ENCODE measurements around the gene FBN2.
"Not testable (repeated sequence)": the region's sequence is repeated elsewhere in the genome, so short reads cannot be mapped to it uniquely, and the experiment has no call there.

DNA sequence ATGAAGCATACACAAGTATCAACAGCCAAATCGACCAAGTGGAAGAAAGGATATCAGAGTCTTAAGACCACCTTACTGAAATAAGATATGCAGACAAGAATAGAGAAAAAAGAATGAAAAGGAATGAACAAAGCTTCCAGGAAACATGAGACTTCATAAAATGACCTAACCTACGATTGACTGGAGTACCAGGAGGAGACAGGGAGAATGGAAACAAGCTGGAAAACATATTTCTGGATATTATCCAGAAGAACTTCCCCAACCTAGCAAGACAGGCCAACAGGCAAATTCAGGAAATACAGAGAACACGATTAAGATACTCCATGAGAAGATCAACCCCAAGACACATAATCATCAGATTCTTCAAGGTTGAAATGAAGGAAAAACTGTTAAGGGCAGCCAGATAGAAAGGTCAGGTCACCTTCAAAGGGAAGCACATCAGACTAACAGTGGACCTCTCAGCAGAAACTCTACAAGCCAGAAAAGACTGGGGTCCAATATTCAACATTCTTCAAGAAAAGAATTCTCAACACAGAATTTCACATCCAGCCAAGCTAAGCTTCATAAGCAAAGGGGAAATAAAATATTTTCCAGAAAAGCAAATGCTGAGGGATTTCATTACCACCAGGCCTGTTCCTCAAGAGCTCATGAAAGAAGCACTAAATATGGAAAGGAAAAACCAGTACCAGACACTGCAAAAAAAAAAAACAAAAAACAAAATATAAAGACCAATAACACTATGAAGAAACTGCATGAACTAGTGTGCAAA, 80.7 kb downstream of the FBN2 start:
- not testable (repeated sequence) for TF ChIP-seq EZH2 (IDR thresholded peaks at IDR 0.05; ENCODE audit: borderline replicate concordance, low read depth, low read length, severe bottlenecking)
- TF ChIP-seq, protein P1, sequence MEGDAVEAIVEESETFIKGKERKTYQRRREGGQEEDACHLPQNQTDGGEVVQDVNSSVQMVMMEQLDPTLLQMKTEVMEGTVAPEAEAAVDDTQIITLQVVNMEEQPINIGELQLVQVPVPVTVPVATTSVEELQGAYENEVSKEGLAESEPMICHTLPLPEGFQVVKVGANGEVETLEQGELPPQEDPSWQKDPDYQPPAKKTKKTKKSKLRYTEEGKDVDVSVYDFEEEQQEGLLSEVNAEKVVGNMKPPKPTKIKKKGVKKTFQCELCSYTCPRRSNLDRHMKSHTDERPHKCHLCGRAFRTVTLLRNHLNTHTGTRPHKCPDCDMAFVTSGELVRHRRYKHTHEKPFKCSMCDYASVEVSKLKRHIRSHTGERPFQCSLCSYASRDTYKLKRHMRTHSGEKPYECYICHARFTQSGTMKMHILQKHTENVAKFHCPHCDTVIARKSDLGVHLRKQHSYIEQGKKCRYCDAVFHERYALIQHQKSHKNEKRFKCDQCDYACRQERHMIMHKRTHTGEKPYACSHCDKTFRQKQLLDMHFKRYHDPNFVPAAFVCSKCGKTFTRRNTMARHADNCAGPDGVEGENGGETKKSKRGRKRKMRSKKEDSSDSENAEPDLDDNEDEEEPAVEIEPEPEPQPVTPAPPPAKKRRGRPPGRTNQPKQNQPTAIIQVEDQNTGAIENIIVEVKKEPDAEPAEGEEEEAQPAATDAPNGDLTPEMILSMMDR (IDR thresholded peaks at IDR 0.05; ENCODE audit: borderline replicate concordance, extremely low read depth, low read length, poor library complexity, severe bottlenecking) = not testable (repeated sequence)

Measured in DND-41 (cell line).